SK-MEL-5 (cell line): ENCODE data around the gene ZNF341. TPM values are rescaled to one million over a fixed set of nuclear protein-coding genes. Genes with fewer than 3 reads are reported as not detected.
"Not testable (repeated sequence)": the region's sequence is repeated elsewhere in the genome, so short reads cannot be mapped to it uniquely, and the experiment has no call there.

Experiments used
- DNase-seq: peaks from one replicate; pipeline ENCODE4 v3.0.0-alpha.2; 2016; ENCODE audit warnings: low read depth, low spot score
- in situ Hi-C: cut with HindIII; loops from 2 replicates; pipeline ENCODE4 v1.10.0; 2016; ENCODE audit warnings: low sequenced_read_pairs, high pct_unique_total_duplicates, low pct_unique_long_range_greater_than_20kb
- total RNA-seq: library from RNA; depleted of rRNA; stranded (reverse); fragments of >200 nt; shearing (Covaris generic); gene quantifications from 2 replicates; pipeline ENCODE4 v1.2.3, GENCODE V29; 2014

The ZNF341 gene
- total RNA-seq, 1 experiment from 2014 or later: 1.7 TPM

GRCh38 chr20:33751775-33752174, 20.0 kb downstream of the ZNF341 start:
- DNase-seq: no peak
- in situ Hi-C loops: no loop called here

- in situ Hi-C loops: no loop called here
- no peak for DNase-seq
These were observed 21.3 kb downstream of the ZNF341 start for GRCh38 chr20:33753143-33753542.

- no peak for DNase-seq
- in situ Hi-C loops: no loop called here
These were observed 22.0 kb downstream of the ZNF341 start for GRCh38 chr20:33753763-33754162.

GRCh38 chr20:33755936-33756490, 24.2 kb downstream of the ZNF341 start:
- in situ Hi-C loops, DNase-seq: not testable (repeated sequence)

GRCh38 chr20:33757046-33757445, 25.2 kb downstream of the ZNF341 start:
- no peak for DNase-seq
- in situ Hi-C loops: no loop called here

GRCh38 chr20:33757458-33757857, 25.7 kb downstream of the ZNF341 start:
- in situ Hi-C loops: no loop called here

GRCh38 chr20:33761698-33762250, 30.0 kb downstream of the ZNF341 start:
- in situ Hi-C loops: no loop called here

More at GRCh38 chr20:33757458-33757857, 25.7 kb downstream of the ZNF341 start:
- DNase-seq: no peak

GRCh38 chr20:33765099-33765498, 33.3 kb downstream of the ZNF341 start:
- in situ Hi-C loops: no loop called here
- no peak for DNase-seq

More at GRCh38 chr20:33761698-33762250, 30.0 kb downstream of the ZNF341 start:
- no peak for DNase-seq

- DNase-seq: no peak
- in situ Hi-C loops: no loop called here
These were observed 33.8 kb downstream of the ZNF341 start for GRCh38 chr20:33765592-33765991.

- in situ Hi-C loops: no loop called here
- no peak for DNase-seq
These were observed 34.9 kb downstream of the ZNF341 start for GRCh38 chr20:33766686-33767085.

GRCh38 chr20:33767777-33768138, 36.0 kb downstream of the ZNF341 start:
- no peak for DNase-seq
- in situ Hi-C loops: no loop called here

GRCh38 chr20:33769043-33769442, 37.2 kb downstream of the ZNF341 start:
- no peak for DNase-seq
- in situ Hi-C loops: no loop called here

- in situ Hi-C loops: no loop called here
- DNase-seq: no peak
These were observed 38.2 kb downstream of the ZNF341 start for GRCh38 chr20:33770005-33770404.

- no peak for DNase-seq
- in situ Hi-C loops: no loop called here
These were observed 40.1 kb downstream of the ZNF341 start for GRCh38 chr20:33771938-33772337.

- in situ Hi-C loops: no loop called here
- no peak for DNase-seq
These were observed 40.6 kb downstream of the ZNF341 start for GRCh38 chr20:33772439-33772838.

- no peak for DNase-seq
- in situ Hi-C loops: no loop called here
These were observed 41.8 kb downstream of the ZNF341 start for GRCh38 chr20:33773412-33774089.

- in situ Hi-C loops: no loop called here
These were observed 46.0 kb downstream of the ZNF341 start for GRCh38 chr20:33777816-33778215.

GRCh38 chr20:33781133-33781532, 49.3 kb downstream of the ZNF341 start:
- in situ Hi-C loops: no loop called here
- no peak for DNase-seq

More at GRCh38 chr20:33777816-33778215, 46.0 kb downstream of the ZNF341 start:
- DNase-seq: no peak

- in situ Hi-C loops: no loop called here
These were observed 50.1 kb downstream of the ZNF341 start for GRCh38 chr20:33781945-33782344.

More at GRCh38 chr20:33781945-33782344, 50.1 kb downstream of the ZNF341 start:
- no peak for DNase-seq
